ENCODE results near the gene BGN.

BGN gene

DNA sequence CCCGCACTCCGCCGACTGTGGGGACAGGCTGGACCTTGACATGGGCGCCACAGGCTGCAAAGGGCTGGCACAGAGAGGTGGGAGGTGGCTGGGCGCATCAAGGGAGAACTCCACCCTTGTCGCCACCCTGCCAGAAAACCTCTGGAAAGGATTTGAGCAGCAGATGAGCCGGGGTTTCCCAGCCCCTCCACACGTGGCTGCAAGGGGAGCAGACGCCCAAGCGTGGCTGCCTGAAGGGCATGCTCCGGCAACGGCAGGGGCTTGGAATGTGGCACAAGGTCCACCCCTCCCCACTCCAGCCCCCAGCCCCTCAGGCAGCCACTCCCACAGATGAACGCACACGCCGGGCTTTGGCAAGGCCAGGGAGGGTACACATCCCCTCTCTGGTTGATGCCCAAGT is 4.6 kb downstream of the BGN start:
- Mint-ChIP-seq H3K27ac (no peak overlapping the region), H3K9me3 (no peaks in the 10 kb centered on the region), H3K27me3 (peaks cover 18% of the 10 kb centered on the region)

DNA sequence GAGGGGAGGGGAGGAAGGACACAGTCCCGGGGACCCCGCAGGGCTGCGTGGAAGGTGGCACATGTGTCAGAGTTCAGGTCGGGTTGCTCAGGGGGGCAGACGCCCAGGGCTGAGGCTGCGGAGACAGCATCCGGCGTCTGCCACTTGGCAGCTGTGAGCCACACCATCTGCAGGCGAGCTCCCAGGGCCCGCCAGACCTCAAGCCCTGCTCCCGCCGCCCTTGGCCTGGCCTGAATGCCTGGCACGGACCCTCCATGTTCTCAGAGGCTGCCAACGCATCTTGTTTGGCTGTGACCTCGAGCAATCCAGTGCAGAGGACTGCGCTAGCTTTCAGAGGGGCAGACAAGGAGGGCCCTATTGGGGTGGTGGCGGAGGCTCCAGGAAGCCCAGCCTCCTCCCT is 5.1 kb downstream of the BGN start:
- H3K4me3 Mint-ChIP-seq = no peak overlapping the region
- intact Hi-C loops (cut with micrococcal nuclease) = loop anchor here (10.0 kb wide), 2 partner anchors 465 to 555 kb away; no protein-coding TSS in a partner anchor
- H3K4me1 Mint-ChIP-seq (ENCODE audit: low read depth) = peaks cover 6% of the 10 kb centered on the region
- H3K36me3 Mint-ChIP-seq (ENCODE audit: low read depth) = no peaks in the 10 kb centered on the region
- no peak overlapping the region for H3K27ac Mint-ChIP-seq
- H3K9me3 Mint-ChIP-seq = no peaks in the 10 kb centered on the region
- H3K27me3 Mint-ChIP-seq = peaks cover 14% of the 10 kb centered on the region

More for the DNA sequence above, 4.6 kb downstream of the BGN start:
- Mint-ChIP-seq H3K4me1 (ENCODE audit: low read depth) (peaks cover 6% of the 10 kb centered on the region), H3K36me3 (ENCODE audit: low read depth) (no peaks in the 10 kb centered on the region), H3K4me3 (no peak overlapping the region)
- intact Hi-C loops (cut with micrococcal nuclease) = no loop called here

DNA sequence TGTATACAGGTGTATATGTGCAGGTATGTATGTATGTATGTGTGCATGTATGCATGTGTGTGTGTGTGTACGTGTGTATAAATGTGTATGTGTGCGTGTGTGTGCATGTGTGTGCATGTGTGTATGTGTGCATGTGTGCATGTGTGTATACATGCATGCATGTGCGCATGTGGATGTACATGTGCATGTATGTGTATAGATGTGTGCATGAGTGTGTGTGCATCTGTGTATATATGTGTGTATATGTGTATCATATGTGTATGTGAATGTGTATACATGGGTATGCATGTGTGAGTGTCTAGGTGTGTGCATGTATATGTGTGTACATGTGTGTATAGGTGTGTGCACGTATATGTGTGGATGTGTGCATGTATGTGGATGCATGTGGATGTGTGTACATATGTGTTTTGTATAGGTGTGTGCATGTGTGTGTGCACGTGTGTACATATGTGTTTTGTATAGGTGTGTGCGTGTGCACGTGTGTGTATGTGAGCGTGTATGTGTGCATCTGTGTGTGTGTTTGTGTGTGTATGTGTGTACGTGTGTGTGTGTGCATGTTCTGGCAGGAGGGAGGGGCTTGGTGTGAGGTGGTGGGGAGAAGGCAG is 6.0 kb downstream of the BGN start:
- H3K4me1 Mint-ChIP-seq (ENCODE audit: low read depth) = no peaks in the 10 kb centered on the region
- no peaks in the 10 kb centered on the region for H3K9me3 Mint-ChIP-seq
- H3K4me3 Mint-ChIP-seq = no peak overlapping the region
- H3K36me3 Mint-ChIP-seq (ENCODE audit: low read depth) = no peaks in the 10 kb centered on the region
- peaks cover 5% of the 10 kb centered on the region for H3K27me3 Mint-ChIP-seq
- H3K27ac Mint-ChIP-seq = no peak overlapping the region
- intact Hi-C loops (cut with micrococcal nuclease) = loop anchor here (10.0 kb wide), 2 partner anchors 466 to 556 kb away; no protein-coding TSS in a partner anchor

DNA sequence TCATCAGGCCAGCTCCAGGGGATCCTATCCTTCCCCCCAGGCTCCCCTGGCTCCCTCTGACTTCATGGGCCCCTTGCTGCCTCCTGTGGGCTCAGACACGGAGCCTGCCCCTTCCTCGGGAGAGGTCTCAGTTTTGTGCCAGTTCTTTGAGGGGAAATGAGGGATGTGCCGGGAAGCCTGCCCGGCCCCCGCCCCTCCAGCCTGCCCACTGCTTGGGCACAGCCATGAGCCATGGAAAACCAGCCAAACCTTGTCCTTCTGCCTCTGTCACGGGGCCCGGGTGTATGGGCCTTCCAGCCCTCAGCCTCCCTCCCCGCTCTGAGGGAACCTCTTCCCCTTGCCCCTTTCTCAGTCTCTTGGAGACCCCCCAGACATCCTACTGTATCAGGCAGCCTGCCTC is 6.8 kb downstream of the BGN start:
- H3K9me3 Mint-ChIP-seq = no peaks in the 10 kb centered on the region
- H3K36me3 Mint-ChIP-seq (ENCODE audit: low read depth) = no peaks in the 10 kb centered on the region
- no peaks in the 10 kb centered on the region for H3K4me1 Mint-ChIP-seq (ENCODE audit: low read depth)

DNA sequence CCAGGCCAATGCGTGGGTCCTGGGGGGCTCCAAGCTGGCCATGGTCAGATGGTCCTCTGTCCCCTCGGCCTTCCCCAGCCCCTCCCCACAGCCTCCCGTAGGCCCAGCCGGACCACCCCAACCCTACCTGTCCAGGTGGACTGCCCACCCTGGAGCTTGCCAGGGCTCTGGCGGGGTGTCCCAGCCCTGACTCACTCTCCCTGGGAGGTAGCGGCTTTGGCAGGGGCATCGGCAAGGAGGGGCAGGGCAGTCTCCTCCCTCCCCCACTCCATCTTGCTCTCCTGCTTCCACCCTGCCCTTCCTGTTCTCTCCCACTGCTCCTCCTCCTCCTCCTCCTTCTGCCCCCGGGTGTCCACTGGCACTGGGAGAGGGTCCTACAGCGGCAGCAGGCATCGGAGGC is 7.4 kb downstream of the BGN start:
- Mint-ChIP-seq H3K4me1 (ENCODE audit: low read depth) (no peaks in the 10 kb centered on the region), H3K36me3 (ENCODE audit: low read depth) (no peaks in the 10 kb centered on the region)
- intact Hi-C loops (cut with micrococcal nuclease) = loop anchor here (10.0 kb wide), 2 partner anchors 467 to 557 kb away; no protein-coding TSS in a partner anchor

More for the DNA sequence above, 6.8 kb downstream of the BGN start:
- Mint-ChIP-seq H3K27me3 (no peaks in the 10 kb centered on the region), H3K27ac (no peak overlapping the region), H3K4me3 (no peak overlapping the region)
- intact Hi-C loops (cut with micrococcal nuclease) = loop anchor here (10.0 kb wide), 2 partner anchors 467 to 557 kb away; no protein-coding TSS in a partner anchor

DNA sequence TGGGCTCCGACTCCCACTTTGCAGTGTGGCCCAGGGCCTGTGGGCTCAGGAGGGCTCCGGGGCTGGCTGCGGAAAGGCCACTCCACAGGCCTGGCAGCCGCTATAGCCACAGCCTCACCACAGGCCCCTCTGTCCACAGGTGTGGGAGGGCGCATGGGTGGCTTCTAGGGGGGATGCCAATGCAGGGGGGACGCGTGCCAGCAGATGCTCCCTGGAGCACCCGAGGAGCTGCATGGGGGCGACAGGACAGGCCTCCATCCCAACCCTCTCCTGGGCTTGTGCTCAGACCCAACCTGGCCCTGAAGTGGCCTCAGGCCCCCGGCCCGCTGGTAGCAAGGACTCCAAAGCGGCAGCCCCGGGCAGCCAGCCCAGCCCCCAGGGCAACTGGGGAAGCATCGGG is 8.0 kb downstream of the BGN start:
- Mint-ChIP-seq H3K4me3 (no peak overlapping the region), H3K27me3 (peaks cover under 1% of the 10 kb centered on the region), H3K4me1 (ENCODE audit: low read depth) (peaks cover 6% of the 10 kb centered on the region), H3K9me3 (no peaks in the 10 kb centered on the region), H3K36me3 (ENCODE audit: low read depth) (no peaks in the 10 kb centered on the region), H3K27ac (no peak overlapping the region)
- intact Hi-C loops (cut with micrococcal nuclease) = loop anchor here (10.0 kb wide), 2 partner anchors 468 to 558 kb away; no protein-coding TSS in a partner anchor

More for the DNA sequence above, 7.4 kb downstream of the BGN start:
- no peak overlapping the region for H3K27ac Mint-ChIP-seq
- no peak overlapping the region for H3K4me3 Mint-ChIP-seq
- no peaks in the 10 kb centered on the region for H3K27me3 Mint-ChIP-seq
- H3K9me3 Mint-ChIP-seq = no peaks in the 10 kb centered on the region

DNA sequence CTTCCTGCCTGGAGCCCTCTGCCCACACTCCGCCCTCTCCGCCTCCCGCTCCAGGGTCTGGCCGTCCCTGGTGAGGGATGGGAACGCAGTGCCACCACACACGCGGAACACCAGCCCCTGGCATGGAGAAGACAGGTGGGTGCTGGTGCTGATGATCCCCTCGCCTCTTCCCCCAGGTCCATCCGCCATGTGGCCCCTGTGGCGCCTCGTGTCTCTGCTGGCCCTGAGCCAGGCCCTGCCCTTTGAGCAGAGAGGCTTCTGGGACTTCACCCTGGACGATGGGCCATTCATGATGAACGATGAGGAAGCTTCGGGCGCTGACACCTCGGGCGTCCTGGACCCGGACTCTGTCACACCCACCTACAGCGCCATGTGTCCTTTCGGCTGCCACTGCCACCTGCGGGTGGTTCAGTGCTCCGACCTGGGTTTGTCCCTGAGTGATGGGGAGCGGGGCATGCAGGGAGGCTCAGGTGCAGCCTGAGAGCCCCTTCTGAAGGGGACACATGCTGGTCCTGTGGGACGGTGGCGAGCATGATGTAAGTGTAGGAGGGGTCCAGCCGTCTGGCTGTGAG is 9.8 kb downstream of the BGN start:
- Mint-ChIP-seq H3K36me3 (ENCODE audit: low read depth) (no peaks in the 10 kb centered on the region), H3K4me3 (no peak overlapping the region), H3K27me3 (peaks cover 2% of the 10 kb centered on the region), H3K9me3 (no peaks in the 10 kb centered on the region), H3K27ac (no peak overlapping the region), H3K4me1 (ENCODE audit: low read depth) (peaks cover 6% of the 10 kb centered on the region)
- intact Hi-C loops (cut with micrococcal nuclease) = loop anchor here (10.0 kb wide), 2 partner anchors 470 to 560 kb away; no protein-coding TSS in a partner anchor

DNA sequence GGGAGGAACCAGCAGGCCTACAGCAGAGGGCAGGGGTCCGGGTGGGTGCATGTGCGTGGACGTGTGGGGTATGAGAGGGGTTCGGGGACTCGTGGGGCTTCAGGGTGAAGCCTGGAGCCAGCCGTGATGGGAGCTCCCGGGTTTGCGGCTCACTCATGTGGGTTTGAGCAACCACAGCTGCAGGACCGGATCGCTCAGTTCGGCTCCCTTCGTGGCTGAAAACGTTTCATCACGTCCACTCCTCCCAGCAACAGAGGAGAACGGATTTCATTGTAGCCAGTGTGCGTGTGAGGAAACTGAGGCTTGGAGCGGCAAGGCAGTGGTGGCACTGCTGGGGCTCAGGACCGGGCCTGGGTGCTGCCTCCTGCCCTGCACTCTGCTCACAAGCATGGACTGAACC is 10.6 kb downstream of the BGN start:
- no peaks in the 10 kb centered on the region for H3K9me3 Mint-ChIP-seq
- no peak overlapping the region for H3K4me3 Mint-ChIP-seq
- peaks cover 6% of the 10 kb centered on the region for H3K4me1 Mint-ChIP-seq (ENCODE audit: low read depth)
- no peaks in the 10 kb centered on the region for H3K36me3 Mint-ChIP-seq (ENCODE audit: low read depth)
- H3K27ac Mint-ChIP-seq = no peak overlapping the region
- peaks cover 2% of the 10 kb centered on the region for H3K27me3 Mint-ChIP-seq
- intact Hi-C loops (cut with micrococcal nuclease) = loop anchor here (10.0 kb wide), 2 partner anchors 471 to 561 kb away; no protein-coding TSS in a partner anchor

DNA sequence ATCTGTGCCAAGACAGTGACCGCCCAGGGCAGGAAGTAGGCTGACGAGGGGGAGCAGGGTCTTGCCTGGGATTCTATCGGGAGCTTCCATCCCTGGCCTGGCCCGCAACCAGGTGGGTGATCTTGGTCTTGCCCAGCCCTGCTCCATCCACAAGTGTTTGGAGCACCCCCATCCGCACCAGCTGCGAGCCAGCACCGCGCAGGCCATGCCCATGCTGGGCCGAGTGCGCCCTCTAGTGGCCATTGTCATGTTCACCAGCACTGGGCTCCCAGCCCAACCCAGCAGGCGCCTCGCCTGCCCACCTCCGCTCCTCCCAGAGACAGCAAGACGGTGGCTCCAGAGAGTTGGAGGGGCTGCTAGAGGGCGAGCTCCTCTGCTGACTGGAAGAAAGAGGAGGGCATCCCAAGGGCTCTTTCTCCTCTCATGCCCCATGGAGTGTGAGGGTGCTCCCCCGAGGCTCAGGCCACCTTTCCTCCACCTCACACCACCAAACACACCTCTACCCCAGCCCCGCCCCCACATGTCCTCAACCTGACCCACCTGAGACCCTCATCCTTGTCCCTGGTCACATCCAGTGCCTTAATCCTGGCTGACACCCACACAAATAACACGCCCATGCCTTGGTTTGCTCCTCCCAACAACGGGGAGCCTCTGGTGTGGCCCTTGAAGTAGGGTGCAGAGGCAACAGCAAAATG is 12.9 kb downstream of the BGN start:
- intact Hi-C loops (cut with micrococcal nuclease) = loop anchor here (2.0 to 10.0 kb wide), 3 partner anchors 37 to 563 kb away; partner anchors contain the start of gene HAUS7
- no peak overlapping the region for H3K4me3 Mint-ChIP-seq
- H3K9me3 Mint-ChIP-seq = no peaks in the 10 kb centered on the region
- peaks cover 6% of the 10 kb centered on the region for H3K4me1 Mint-ChIP-seq (ENCODE audit: low read depth)
- no peak overlapping the region for H3K27ac Mint-ChIP-seq
- H3K36me3 Mint-ChIP-seq (ENCODE audit: low read depth) = no peaks in the 10 kb centered on the region
- peaks cover 2% of the 10 kb centered on the region for H3K27me3 Mint-ChIP-seq

DNA sequence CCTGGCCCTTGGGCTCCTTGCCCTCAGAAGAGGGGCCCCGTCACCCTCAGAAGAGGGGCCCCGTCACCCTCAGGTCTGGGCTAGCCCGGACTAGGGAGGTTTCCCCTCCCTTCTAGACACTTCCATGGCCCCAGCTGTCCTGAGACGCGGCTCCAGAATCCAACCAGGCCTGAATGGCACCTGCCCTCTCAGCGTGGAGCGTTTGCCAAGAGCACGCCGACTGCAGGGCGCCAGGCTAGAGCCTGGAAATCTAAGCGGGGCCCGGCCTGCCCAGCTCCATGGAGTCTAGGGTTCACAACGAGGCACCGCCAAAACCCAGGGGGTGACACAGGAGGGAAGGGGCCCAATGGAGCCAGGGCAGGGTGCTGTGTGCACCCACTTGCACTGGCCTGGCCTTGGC is 14.8 kb downstream of the BGN start:
- H3K9me3 Mint-ChIP-seq = no peaks in the 10 kb centered on the region
- peaks cover 2% of the 10 kb centered on the region for H3K27me3 Mint-ChIP-seq

DNA sequence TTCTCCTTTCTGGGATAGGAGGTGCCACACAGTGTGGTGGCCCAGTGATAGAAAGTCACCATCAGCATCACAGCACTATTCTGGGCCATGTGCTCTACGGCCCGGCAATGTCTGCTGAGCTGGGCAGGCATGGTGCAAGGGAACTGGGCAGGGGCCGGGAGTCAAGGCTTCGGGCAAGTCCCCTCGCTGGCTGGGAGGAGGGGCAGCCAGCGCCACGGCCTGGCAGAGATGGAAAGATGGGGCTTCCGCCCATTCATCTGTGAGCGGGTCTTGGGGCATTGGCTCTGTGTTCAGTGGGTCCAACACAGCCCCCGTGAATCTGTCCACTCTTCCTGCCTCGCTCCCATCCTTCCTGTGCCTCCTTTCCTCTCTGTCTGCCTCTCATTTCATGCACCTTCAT is 15.6 kb downstream of the BGN start:
- intact Hi-C loops (cut with micrococcal nuclease) = no loop called here

More for the DNA sequence above, 14.8 kb downstream of the BGN start:
- no peaks in the 10 kb centered on the region for H3K36me3 Mint-ChIP-seq (ENCODE audit: low read depth)
- peaks cover 6% of the 10 kb centered on the region for H3K4me1 Mint-ChIP-seq (ENCODE audit: low read depth)
- intact Hi-C loops (cut with micrococcal nuclease) = loop anchor here (10.0 kb wide), 2 partner anchors 475 to 565 kb away; no protein-coding TSS in a partner anchor
- H3K27ac Mint-ChIP-seq = no peak overlapping the region
- H3K4me3 Mint-ChIP-seq = no peak overlapping the region

DNA sequence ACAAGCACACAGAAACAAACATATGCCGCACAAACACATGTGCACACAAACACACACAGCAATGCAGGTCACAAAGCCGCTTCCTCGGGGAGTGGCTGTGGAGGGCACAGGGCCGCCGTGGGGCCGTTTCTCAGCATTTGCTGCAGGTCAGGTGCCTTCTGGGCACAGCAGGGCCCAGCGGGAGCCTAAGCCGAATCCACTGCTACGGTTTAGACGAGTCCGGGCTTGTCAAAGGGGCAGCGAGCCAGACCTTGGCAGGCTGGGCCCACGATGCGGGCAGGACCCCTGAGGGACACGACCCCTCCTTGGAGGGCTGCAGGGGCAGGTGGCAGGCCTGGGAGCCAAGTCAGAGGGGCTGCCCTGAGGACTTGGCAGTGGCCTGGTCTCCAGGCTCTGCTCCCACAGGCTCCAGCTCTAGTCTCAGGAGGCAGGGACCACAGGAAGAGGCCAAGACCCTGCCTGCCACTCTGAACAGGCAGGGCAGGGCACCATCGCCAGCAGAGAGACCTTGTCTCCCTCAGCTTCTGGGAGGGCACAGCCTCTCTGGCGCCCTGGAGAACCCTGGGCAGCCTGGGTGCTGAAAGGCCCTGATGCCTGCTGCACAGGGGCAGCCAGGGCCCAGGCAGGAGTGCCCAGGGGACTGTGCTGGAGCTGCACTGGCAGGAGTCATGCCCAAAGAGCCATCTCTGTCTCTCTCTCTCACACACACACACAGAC is 17.2 kb downstream of the BGN start:
- Mint-ChIP-seq H3K36me3 (ENCODE audit: low read depth) (no peaks in the 10 kb centered on the region), H3K4me3 (no peak overlapping the region), H3K27me3 (peaks cover 17% of the 10 kb centered on the region), H3K27ac (no peak overlapping the region), H3K4me1 (ENCODE audit: low read depth) (peaks cover 6% of the 10 kb centered on the region), H3K9me3 (no peaks in the 10 kb centered on the region)
- intact Hi-C loops (cut with micrococcal nuclease) = no loop called here

More for the DNA sequence above, 15.6 kb downstream of the BGN start:
- peaks cover 6% of the 10 kb centered on the region for H3K4me1 Mint-ChIP-seq (ENCODE audit: low read depth)
- no peak overlapping the region for H3K4me3 Mint-ChIP-seq
- H3K27me3 Mint-ChIP-seq = peaks cover 5% of the 10 kb centered on the region
- no peak overlapping the region for H3K27ac Mint-ChIP-seq
- H3K9me3 Mint-ChIP-seq = no peaks in the 10 kb centered on the region
- H3K36me3 Mint-ChIP-seq (ENCODE audit: low read depth) = no peaks in the 10 kb centered on the region

DNA sequence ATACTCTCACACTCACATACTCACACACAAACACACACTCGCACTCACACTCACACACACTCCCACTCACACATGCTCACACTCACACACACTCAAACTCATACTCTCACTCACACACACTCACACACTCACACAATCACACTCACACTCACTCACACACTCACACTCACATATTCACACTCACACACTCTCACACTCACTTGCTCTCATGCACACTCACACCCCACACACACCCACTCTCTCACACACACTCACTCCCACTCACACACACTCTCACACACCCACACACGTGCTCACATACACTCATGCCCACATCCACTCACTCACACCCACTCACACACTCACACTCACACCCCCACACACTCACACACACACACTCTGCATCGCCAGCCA is 17.7 kb downstream of the BGN start:
- Mint-ChIP-seq H3K27me3 (peaks cover 20% of the 10 kb centered on the region), H3K27ac (no peak overlapping the region), H3K36me3 (ENCODE audit: low read depth) (no peaks in the 10 kb centered on the region), H3K9me3 (no peaks in the 10 kb centered on the region), H3K4me1 (ENCODE audit: low read depth) (peaks cover 4% of the 10 kb centered on the region), H3K4me3 (no peak overlapping the region)
- intact Hi-C loops (cut with micrococcal nuclease) = no loop called here

Measured in dendritic cell treated with granulocyte-macrophage colony-stimulating factor and Interleukin-4, amounts not matched to agents 40 ng/mL and 50 ng/mL, for 4 days (primary cell).